CD4-positive, alpha-beta T cell treated with Interleukin-15 for 1 hour (primary cell): ENCODE measurements around the gene CADM4.
"Not testable (repeated sequence)": the region's sequence is repeated elsewhere in the genome, so short reads cannot be mapped to it uniquely, and the experiment has no call there.

ENCODE experiments used
- DNase-seq: peaks from one replicate; pipeline ENCODE4 v3.0.0-alpha.2; 2020

Gene CADM4

DNA sequence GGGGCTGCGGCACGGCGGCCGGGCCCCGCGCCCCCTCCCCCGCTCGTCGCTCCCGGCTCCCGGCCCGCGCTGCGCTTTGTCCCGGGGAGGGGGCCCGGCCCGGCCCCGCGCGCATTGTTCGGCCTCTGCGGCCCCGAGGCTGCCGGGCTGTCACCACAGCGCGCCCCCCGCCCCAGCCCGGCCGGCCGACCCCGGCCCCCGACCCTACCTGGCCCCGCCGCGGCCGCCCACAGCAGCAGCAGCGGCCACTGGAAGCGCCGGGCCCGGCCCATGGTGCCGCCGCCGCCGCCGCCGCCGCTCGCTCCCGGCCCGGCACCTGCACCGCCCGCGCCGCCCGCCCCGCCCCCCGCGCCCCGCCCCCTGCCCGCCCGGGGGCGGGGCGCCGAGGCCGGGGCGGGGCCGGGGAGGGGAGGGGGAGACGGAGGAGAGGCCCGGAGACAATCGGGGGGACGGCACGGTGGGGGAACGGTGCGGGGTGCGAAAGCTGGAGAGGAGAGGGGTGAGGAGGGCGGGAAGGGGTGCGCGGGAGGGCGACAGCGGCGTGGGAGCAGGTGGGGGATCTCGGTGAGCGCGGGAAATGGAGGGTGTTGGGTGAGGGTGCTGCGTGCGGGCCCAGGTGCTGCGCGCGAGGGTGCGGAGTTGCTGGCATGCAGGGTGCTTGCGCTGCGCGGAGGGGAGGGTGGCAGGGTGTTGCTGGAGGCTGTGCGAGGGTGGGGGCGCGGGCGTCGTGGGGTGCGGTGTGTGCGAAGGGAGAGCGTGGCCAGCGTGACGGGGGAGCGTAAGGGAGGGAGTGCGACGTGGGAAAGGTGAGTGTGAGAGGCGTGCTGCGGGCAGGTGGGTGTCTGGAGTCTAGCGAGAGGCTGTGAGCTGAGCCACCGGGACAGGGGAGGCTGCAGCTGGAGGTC, at the start of gene CADM4:
CADM4 (minus strand) TSS at position 332 of the 905 bp plus-strand sequence; CDS start at position 272, 60 bp downstream.
- peak; percentile 53 for DNase-seq

DNA sequence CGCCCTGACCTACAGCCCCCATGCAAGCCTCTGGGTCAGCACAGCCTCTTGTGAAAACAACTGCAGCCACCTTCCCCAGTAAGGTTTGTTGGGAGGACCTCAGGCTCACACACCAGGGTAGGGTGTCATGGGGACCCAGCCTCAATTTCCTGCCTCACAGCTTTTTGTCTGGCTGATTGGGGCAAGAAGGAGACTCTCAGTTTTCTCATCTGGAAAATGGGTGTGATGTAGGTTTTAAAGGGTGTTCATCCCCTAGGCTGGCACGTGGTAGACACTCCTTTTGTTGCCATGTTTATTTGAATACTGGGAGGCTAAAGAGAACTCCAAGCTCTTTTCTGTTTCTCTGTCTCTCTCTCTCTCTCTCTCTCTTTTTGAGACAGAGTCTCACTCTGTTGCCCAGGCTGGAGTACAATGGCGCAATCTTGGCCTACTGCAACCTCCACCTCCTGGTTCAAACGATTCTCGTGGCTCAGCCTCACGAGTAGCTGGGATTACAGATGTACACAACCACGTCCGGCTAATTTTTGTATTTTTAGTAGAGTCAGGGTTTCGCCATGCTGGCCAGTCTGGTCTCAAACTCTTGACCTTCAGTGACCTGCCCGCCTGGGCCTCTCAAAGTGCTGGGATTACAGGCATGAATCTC, 48.5 kb upstream of the CADM4 start:
- peak; percentile 45 for DNase-seq

DNA sequence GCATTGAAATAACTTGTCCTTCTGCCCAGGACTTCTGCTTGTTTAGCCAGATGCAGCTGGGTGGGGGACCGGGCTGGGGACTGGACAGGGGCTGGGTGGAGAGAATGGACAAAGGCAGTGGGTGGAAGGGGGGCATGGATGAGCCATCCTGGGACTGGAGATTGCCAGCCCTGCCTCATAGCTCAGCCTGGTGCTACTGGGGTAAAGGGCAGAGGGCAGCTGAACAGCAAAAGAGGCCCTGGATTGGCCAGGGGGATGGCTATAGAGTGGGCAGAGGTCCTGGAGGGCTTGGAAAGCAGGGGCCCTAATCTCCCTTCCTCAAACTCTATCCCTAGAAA, 48.0 kb upstream of the CADM4 start:
- no peak for DNase-seq

DNA sequence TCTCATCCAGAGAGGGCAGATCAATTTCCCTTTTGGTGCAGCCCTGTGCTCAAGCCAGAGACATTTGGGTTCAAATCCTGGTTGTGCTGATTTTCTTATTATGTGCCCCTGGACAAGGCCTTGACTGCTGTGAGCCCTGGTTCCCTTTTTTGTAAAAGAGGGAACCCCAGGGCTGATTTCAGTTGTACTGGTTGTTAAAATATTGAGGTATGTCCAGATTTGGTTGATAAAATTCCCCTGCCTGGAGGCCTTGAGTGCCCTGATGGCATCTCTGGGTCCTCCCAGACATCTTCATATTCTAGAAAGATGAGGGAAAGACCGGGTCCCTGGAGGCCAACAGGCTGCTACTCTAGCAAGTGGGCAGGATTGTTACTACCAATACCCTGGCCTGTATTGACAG, 44.7 kb upstream of the CADM4 start:
- no peak for DNase-seq

- no peak for DNase-seq
Measured at GRCh38 chr19:43683905-43684304, 44.3 kb upstream of the CADM4 start.

GRCh38 chr19:43682824-43683661, 43.4 kb upstream of the CADM4 start:
- DNase-seq = no peak

- not testable (repeated sequence) for DNase-seq
Measured at GRCh38 chr19:43682269-43682668, 42.6 kb upstream of the CADM4 start.

- no peak for DNase-seq
Measured at GRCh38 chr19:43681821-43682220, 42.2 kb upstream of the CADM4 start.

DNA sequence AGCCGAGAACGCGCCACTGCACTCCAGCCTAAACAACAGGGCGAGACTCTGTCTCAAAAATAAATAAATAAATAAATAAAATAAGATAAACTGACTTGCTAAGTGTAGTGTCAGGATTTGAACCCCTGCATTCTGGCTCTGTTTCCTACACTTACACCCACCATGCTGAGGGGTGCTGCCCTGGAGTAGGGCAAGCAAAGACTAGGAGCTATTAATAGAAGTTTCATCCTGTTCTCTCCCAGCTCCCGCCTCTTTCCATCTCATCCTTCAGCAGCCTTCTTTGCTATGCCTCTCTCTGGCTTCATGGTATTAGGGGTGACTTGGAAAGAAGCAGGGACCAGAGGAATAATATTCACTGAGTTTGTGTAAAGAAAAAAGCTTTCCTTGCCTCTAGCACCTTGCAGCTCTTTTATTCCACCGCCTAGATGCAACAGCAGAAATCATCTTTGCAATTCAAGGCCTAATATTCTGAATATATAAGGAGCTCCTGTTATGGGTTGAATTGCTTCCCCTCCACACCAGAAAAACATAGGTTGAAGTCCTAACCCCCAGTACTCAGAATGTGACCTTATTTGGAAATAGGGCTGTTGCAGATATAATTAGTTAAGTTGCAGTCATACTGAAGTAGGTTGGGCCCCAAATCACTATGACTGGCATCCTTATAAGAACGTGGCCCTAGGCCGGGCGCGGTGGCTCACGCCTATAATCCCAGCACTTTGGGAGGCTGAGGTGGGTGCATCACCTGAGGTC, 39.0 kb upstream of the CADM4 start:
- DNase-seq = no peak

- no peak for DNase-seq
Measured at GRCh38 chr19:43675906-43676305, 36.3 kb upstream of the CADM4 start.

DNA sequence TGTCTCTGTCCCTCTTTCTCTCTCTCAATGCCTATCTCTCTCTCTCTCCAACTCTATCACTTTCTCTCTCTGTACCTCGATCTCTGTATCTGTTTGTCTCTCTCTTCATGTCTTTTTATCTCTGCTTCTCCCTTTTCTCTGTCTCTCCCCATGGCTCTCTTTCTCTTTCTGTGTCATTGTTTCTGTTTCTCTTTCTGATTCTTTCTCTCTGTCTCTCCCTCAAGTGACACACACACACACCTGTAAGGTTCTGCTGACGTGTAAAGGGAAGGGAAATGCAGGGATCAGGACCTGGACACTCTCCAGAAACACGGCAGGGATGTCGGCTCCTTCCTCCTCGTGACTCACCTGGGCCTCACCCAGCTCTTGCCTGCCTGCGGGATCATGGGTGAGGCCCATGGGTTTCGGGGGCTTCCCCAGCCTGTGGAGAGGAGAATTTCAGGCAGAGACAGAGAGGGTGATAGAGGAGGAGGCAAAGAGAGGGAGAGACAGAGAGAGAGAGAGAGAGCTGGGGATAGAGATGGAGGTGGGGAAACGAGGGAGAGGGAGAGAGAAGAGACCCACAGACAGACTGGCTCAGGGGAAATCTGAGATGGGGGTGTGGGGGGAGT, 35.7 kb upstream of the CADM4 start:
- no peak for DNase-seq

- peak; percentile 36 for DNase-seq
Measured at GRCh38 chr19:43674596-43674995, 34.9 kb upstream of the CADM4 start.

GRCh38 chr19:43674183-43674582, 34.5 kb upstream of the CADM4 start:
- peak; percentile 74 for DNase-seq

- DNase-seq = no peak
Measured at GRCh38 chr19:43673637-43674036, 34.0 kb upstream of the CADM4 start.

GRCh38 chr19:43672061-43672679, 32.5 kb upstream of the CADM4 start:
- DNase-seq = no peak

- peak; percentile 96 for DNase-seq
Measured at GRCh38 chr19:43668406-43669109, 28.9 kb upstream of the CADM4 start.

- no peak for DNase-seq
Measured at GRCh38 chr19:43667876-43668405, 28.3 kb upstream of the CADM4 start.

GRCh38 chr19:43667126-43667875, 27.7 kb upstream of the CADM4 start:
- DNase-seq = no peak

GRCh38 chr19:43664018-43664417, 24.4 kb upstream of the CADM4 start:
- peak; percentile 61 for DNase-seq

GRCh38 chr19:43662487-43662886, 22.8 kb upstream of the CADM4 start:
- DNase-seq = no peak
